Brain microvascular endothelial cell (primary cell): ENCODE results near the gene SLC5A10.
"Not testable (repeated sequence)": the region's sequence is repeated elsewhere in the genome, so short reads cannot be mapped to it uniquely, and the experiment has no call there.

ENCODE experiments used
- DNase-seq: peaks from one replicate; pipeline ENCODE4 v3.0.0-alpha.2; 2020
- H3K27ac ChIP-seq: fragments of 250-450 bp; sonication (Bioruptor Pico); 2 replicates; pipeline ENCODE4 v1.5.1; 2020; ENCODE audit warnings: mild to moderate bottlenecking, moderate library complexity
- H3K27me3 ChIP-seq: fragments of 250-450 bp; sonication (Bioruptor Pico); replicated peaks from 2 replicates; pipeline ENCODE4 v1.5.1; 2020; ENCODE audit warnings: mild to moderate bottlenecking
- H3K36me3 ChIP-seq: fragments of 250-450 bp; sonication (Bioruptor Pico); replicated peaks from 2 replicates; pipeline ENCODE4 v1.5.1; 2020; ENCODE audit warnings: mild to moderate bottlenecking
- H3K4me3 ChIP-seq: 2 replicates; pipeline ENCODE4 v1.5.1; 2011; ENCODE audit warnings: low read depth, mild to moderate bottlenecking, control low read depth, low read length, moderate library complexity
- in situ Hi-C: cut with HindIII; loops from 2 replicates; pipeline ENCODE4 v1.10.0; 2017; ENCODE audit warnings: low sequenced_read_pairs, low pct_ligation_motif_present

SLC5A10 gene

GRCh38 chr17:19038730-19039129 lies 86.8 kb downstream of the SLC5A10 start:
- H3K27ac ChIP-seq, in situ Hi-C loops, H3K27me3 ChIP-seq, H3K4me3 ChIP-seq, DNase-seq, H3K36me3 ChIP-seq: not testable (repeated sequence)

GRCh38 chr17:19040350-19040749 lies 88.4 kb downstream of the SLC5A10 start:
- H3K27ac ChIP-seq, H3K36me3 ChIP-seq, in situ Hi-C loops: not testable (repeated sequence)

GRCh38 chr17:19041871-19042270 lies 89.9 kb downstream of the SLC5A10 start:
- H3K27me3 ChIP-seq, in situ Hi-C loops, H3K36me3 ChIP-seq, H3K27ac ChIP-seq, H3K4me3 ChIP-seq, DNase-seq: not testable (repeated sequence)

More at GRCh38 chr17:19040350-19040749, 88.4 kb downstream of the SLC5A10 start:
- not testable (repeated sequence) for H3K27me3 ChIP-seq, DNase-seq, H3K4me3 ChIP-seq

GRCh38 chr17:19042369-19042768 lies 90.4 kb downstream of the SLC5A10 start:
- in situ Hi-C loops, DNase-seq, H3K36me3 ChIP-seq, H3K27ac ChIP-seq, H3K27me3 ChIP-seq, H3K4me3 ChIP-seq: not testable (repeated sequence)

GRCh38 chr17:19043032-19043431 lies 91.1 kb downstream of the SLC5A10 start:
- H3K27me3 ChIP-seq, H3K4me3 ChIP-seq, H3K36me3 ChIP-seq, H3K27ac ChIP-seq, DNase-seq, in situ Hi-C loops: not testable (repeated sequence)

GRCh38 chr17:19044643-19045042 lies 92.7 kb downstream of the SLC5A10 start:
- in situ Hi-C loops, H3K36me3 ChIP-seq, H3K27ac ChIP-seq, H3K27me3 ChIP-seq, H3K4me3 ChIP-seq, DNase-seq: not testable (repeated sequence)

GRCh38 chr17:19046782-19047375 lies 94.9 kb downstream of the SLC5A10 start, which contains the start of gene GRAP:
Gene GRAP (minus strand): TSS chr17:19046957. CDS start chr17:19046926, 31 bp downstream.
- in situ Hi-C loops, DNase-seq, H3K27ac ChIP-seq, H3K27me3 ChIP-seq, H3K4me3 ChIP-seq, H3K36me3 ChIP-seq: not testable (repeated sequence)

GRCh38 chr17:19047510-19047909 lies 95.5 kb downstream of the SLC5A10 start:
- in situ Hi-C loops, H3K27ac ChIP-seq, H3K27me3 ChIP-seq, DNase-seq, H3K36me3 ChIP-seq, H3K4me3 ChIP-seq: not testable (repeated sequence)

GRCh38 chr17:19048826-19049225 lies 96.9 kb downstream of the SLC5A10 start:
- H3K27me3 ChIP-seq, DNase-seq, H3K27ac ChIP-seq, in situ Hi-C loops, H3K36me3 ChIP-seq, H3K4me3 ChIP-seq: not testable (repeated sequence)

- H3K27me3 ChIP-seq, H3K4me3 ChIP-seq, DNase-seq, in situ Hi-C loops, H3K36me3 ChIP-seq, H3K27ac ChIP-seq: not testable (repeated sequence)
Observed at GRCh38 chr17:19055447-19055846, 103.5 kb downstream of the SLC5A10 start.

- H3K27ac ChIP-seq, H3K36me3 ChIP-seq, in situ Hi-C loops, H3K4me3 ChIP-seq, H3K27me3 ChIP-seq: not testable (repeated sequence)
- peak; percentile 86 for DNase-seq
Observed at GRCh38 chr17:19062009-19062717, 110.2 kb downstream of the SLC5A10 start.

- H3K27ac ChIP-seq, DNase-seq, H3K4me3 ChIP-seq, H3K36me3 ChIP-seq, H3K27me3 ChIP-seq, in situ Hi-C loops: not testable (repeated sequence)
Observed at GRCh38 chr17:19062718-19063325, 110.9 kb downstream of the SLC5A10 start.

- peak; percentile 97 for DNase-seq
- H3K27ac ChIP-seq, H3K36me3 ChIP-seq, H3K4me3 ChIP-seq, H3K27me3 ChIP-seq, in situ Hi-C loops: not testable (repeated sequence)
Observed at GRCh38 chr17:19063326-19063956, 111.5 kb downstream of the SLC5A10 start.

GRCh38 chr17:19064378-19064777 lies 112.4 kb downstream of the SLC5A10 start:
- H3K4me3 ChIP-seq, in situ Hi-C loops, H3K27me3 ChIP-seq, H3K27ac ChIP-seq, DNase-seq, H3K36me3 ChIP-seq: not testable (repeated sequence)
